ENCODE measurements around the gene RORB.

RORB gene

GRCh38 chr9:74487395-74487794 is 9.7 kb upstream of the RORB start:
- TF ChIP-seq CTCF (IDR thresholded peaks at IDR 0.05; ENCODE audit: low read depth, low read length), result no peak
- no peak overlapping the region for H3K4me3 ChIP-seq (ENCODE audit: low read depth, low read length)

GRCh38 chr9:74493512-74493911 is 3.6 kb upstream of the RORB start:
- no peak overlapping the region for H3K4me3 ChIP-seq (ENCODE audit: low read depth, low read length)
- no peak for TF ChIP-seq CTCF (IDR thresholded peaks at IDR 0.05; ENCODE audit: low read depth, low read length)

- H3K4me3 ChIP-seq (ENCODE audit: low read depth, low read length), result no peak overlapping the region
- no peak for TF ChIP-seq CTCF (IDR thresholded peaks at IDR 0.05; ENCODE audit: low read depth, low read length)
Measured at GRCh38 chr9:74494490-74494889, 2.6 kb upstream of the RORB start.

GRCh38 chr9:74496406-74496805 is 729 bp upstream of the RORB start:
- no peak for TF ChIP-seq CTCF (IDR thresholded peaks at IDR 0.05; ENCODE audit: low read depth, low read length)
- no peak overlapping the region for H3K4me3 ChIP-seq (ENCODE audit: low read depth, low read length)

- peak overlapping the region; percentile 55 for H3K4me3 ChIP-seq (ENCODE audit: low read depth, low read length)
- TF ChIP-seq CTCF (IDR thresholded peaks at IDR 0.05; ENCODE audit: low read depth, low read length), result no peak
Measured at GRCh38 chr9:74497748-74498620, 849 bp downstream of the RORB start.

GRCh38 chr9:74498621-74499095 is 1.5 kb downstream of the RORB start:
- no peak overlapping the region for H3K4me3 ChIP-seq (ENCODE audit: low read depth, low read length)
- no peak for TF ChIP-seq CTCF (IDR thresholded peaks at IDR 0.05; ENCODE audit: low read depth, low read length)

GRCh38 chr9:74499111-74499601 is 2.0 kb downstream of the RORB start:
- TF ChIP-seq CTCF (IDR thresholded peaks at IDR 0.05; ENCODE audit: low read depth, low read length), result no peak
- no peak overlapping the region for H3K4me3 ChIP-seq (ENCODE audit: low read depth, low read length)

All from WI38 (cell line).